Measurements from ENCODE around the gene OR51G1. TPM values are rescaled to one million over a fixed set of nuclear protein-coding genes. Genes with fewer than 3 reads are reported as not detected.

Gene OR51G1
- polyA plus RNA-seq, 1 donor: not detected

Other genes with a start within 250 kb of the OR51G1 start
- 0.76 TPM for gene OR51E2, start 226.5 kb downstream of the OR51G1 start, polyA plus RNA-seq (ENCODE audit: insufficient read length)
- not detected for gene MMP26, start 219.6 kb downstream of the OR51G1 start, polyA plus RNA-seq (ENCODE audit: insufficient read length)
- not detected for gene OR51F1, start 154.4 kb downstream of the OR51G1 start, polyA plus RNA-seq (ENCODE audit: insufficient read length)
- not detected for gene OR52R1, start 120.0 kb downstream of the OR51G1 start, polyA plus RNA-seq (ENCODE audit: insufficient read length)
- gene OR51F2, start 103.0 kb downstream of the OR51G1 start, polyA plus RNA-seq (ENCODE audit: insufficient read length): not detected
- not detected for gene OR51S1, start 75.1 kb downstream of the OR51G1 start, polyA plus RNA-seq (ENCODE audit: insufficient read length)
- gene OR51T1, start 42.4 kb downstream of the OR51G1 start, polyA plus RNA-seq (ENCODE audit: insufficient read length): not detected
- gene OR51A7, start 20.6 kb downstream of the OR51G1 start, polyA plus RNA-seq (ENCODE audit: insufficient read length): not detected
- gene OR51G2, start 5.0 kb downstream of the OR51G1 start, polyA plus RNA-seq (ENCODE audit: insufficient read length): not detected
- 0.13 TPM for gene OR51A4, start 23.3 kb upstream of the OR51G1 start, polyA plus RNA-seq (ENCODE audit: insufficient read length)
- not detected for gene OR51A2, start 31.4 kb upstream of the OR51G1 start, polyA plus RNA-seq (ENCODE audit: insufficient read length)
- gene OR51L1, start 70.5 kb upstream of the OR51G1 start, polyA plus RNA-seq (ENCODE audit: insufficient read length): not detected
- gene OR52J3, start 122.2 kb upstream of the OR51G1 start, polyA plus RNA-seq (ENCODE audit: insufficient read length): not detected
- gene OR52E2, start 135.3 kb upstream of the OR51G1 start, polyA plus RNA-seq (ENCODE audit: insufficient read length): not detected
- gene OR52E1, start 145.2 kb upstream of the OR51G1 start, polyA plus RNA-seq (ENCODE audit: insufficient read length): not detected
- not detected for gene OR52A5, start 214.0 kb upstream of the OR51G1 start, polyA plus RNA-seq (ENCODE audit: insufficient read length)
- not detected for gene OR52A1, start 230.4 kb upstream of the OR51G1 start, polyA plus RNA-seq (ENCODE audit: insufficient read length)